Measurements from ENCODE around the gene RFK. TPM values are rescaled to one million over a fixed set of nuclear protein-coding genes. Genes with fewer than 3 reads are reported as not detected.

The RFK gene
- total RNA-seq, 1 experiment from 2014 or later, result 12.0 TPM

GRCh38 chr9:76336027-76336426, 58.2 kb downstream of the RFK start:
- no peak overlapping the region for H3T11ph ChIP-seq (ENCODE audit: low read length)
- no peaks in the 10 kb centered on the region for H4K20me1 ChIP-seq (ENCODE audit: control insufficient read depth, insufficient read depth, insufficient read length)
- H3K23me2 ChIP-seq (ENCODE audit: insufficient read length, low read depth, low read length, poor library complexity, severe bottlenecking), result no peaks in the 10 kb centered on the region
- no peak overlapping the region for H3K23ac ChIP-seq (ENCODE audit: insufficient read length, low read depth, low read length)
- H3K27ac ChIP-seq (ENCODE audit: insufficient read length, low read depth, low read length), result no peak overlapping the region
- H3K56ac ChIP-seq (ENCODE audit: insufficient read length, low read depth, low read length), result no peak overlapping the region
- no peak overlapping the region for H2BK12ac ChIP-seq (ENCODE audit: insufficient read length, low read depth, low read length)
- DNase-seq, result no peak
- H3K4ac ChIP-seq (ENCODE audit: low read depth, low read length), result no peak overlapping the region
- H2BK15ac ChIP-seq (ENCODE audit: low read depth, low read length), result no peak overlapping the region
- H2AK5ac ChIP-seq (ENCODE audit: insufficient read length, low read length), result no peak overlapping the region
- H3K9me3 Mint-ChIP-seq, result peaks cover 0 to 3% of the 10 kb centered on the region in 2 experiments; a peak in 1 of 5 replicates
- H3K27me3 ChIP-seq (ENCODE audit: insufficient read depth, low read length), result no peaks in the 10 kb centered on the region
- no peaks in the 10 kb centered on the region for H3K9me3 ChIP-seq (ENCODE audit: control insufficient read depth, low read depth, low read length)
- no peak overlapping the region for H2AFZ ChIP-seq (ENCODE audit: low read length)
- no peak overlapping the region for H3K4me3 Mint-ChIP-seq
- WGBS (ENCODE audit: extremely low coverage, insufficient read length, low lambda C conversion rate), result no CpG with 5 or more reads among the region's 1 CpG
- no peak overlapping the region for H2BK120ac ChIP-seq (ENCODE audit: low read depth, low read length, poor library complexity, severe bottlenecking)
- H3K4me2 ChIP-seq (ENCODE audit: insufficient read depth, insufficient read length, low read length), result no peak overlapping the region
- peaks cover 2% of the 10 kb centered on the region; the same call in 1 of the 2 replicates for H3K27me3 Mint-ChIP-seq (ENCODE audit: low read depth)
- no peak overlapping the region for H3K27ac Mint-ChIP-seq
- H4K8ac ChIP-seq (replicated peaks; ENCODE audit: insufficient read length, low read depth, low read length), result no peak overlapping the region
- H4K91ac ChIP-seq (ENCODE audit: insufficient read length, low read depth, low read length), result no peak overlapping the region
- TF ChIP-seq CTCF (conservative IDR thresholded peaks at IDR 0.05), result no peak
- no peak overlapping the region for H4K5ac ChIP-seq (ENCODE audit: insufficient read length, low read depth, low read length)
- H3K79me1 ChIP-seq (ENCODE audit: insufficient read depth, low read depth, low read length, poor library complexity, severe bottlenecking), result no peaks in the 10 kb centered on the region
- peaks cover 7 to 13% of the 10 kb centered on the region in 2 experiments; a peak in 3 of 4 replicates for H3K4me1 Mint-ChIP-seq
- no peak overlapping the region for H3K9ac ChIP-seq (ENCODE audit: extremely low read depth, insufficient read length, low read length)
- no peaks in the 10 kb centered on the region; a peak in 1 of 7 replicates for H3K36me3 Mint-ChIP-seq (ENCODE audit: insufficient read depth in 1 of 3, low read depth in 3 of 3)
- H3K18ac ChIP-seq (ENCODE audit: insufficient read length, low read depth, low read length), result no peak overlapping the region
- H3K79me2 ChIP-seq (ENCODE audit: insufficient read depth, low read length), result no peaks in the 10 kb centered on the region
- H3K14ac ChIP-seq (ENCODE audit: insufficient read depth, low read length), result no peak overlapping the region
- no peak overlapping the region for H2BK5ac ChIP-seq (ENCODE audit: insufficient read length, low read length)
- no peak overlapping the region for H2BK20ac ChIP-seq (ENCODE audit: low read depth, low read length, poor library complexity, severe bottlenecking)
- no peaks in the 10 kb centered on the region; the same call in 1 of the 2 replicates for H3K4me1 ChIP-seq (ENCODE audit: insufficient read depth, low read length)

Other genes starting within 250 kb of the RFK start
- gene GCNT1, start 64.8 kb upstream of the RFK start, total RNA-seq (2021), result 33.7 and 35.6 TPM in 2 replicates